Parathyroid adenoma (tissue), 2 donors: ENCODE results near the gene RAB8A.

Source experiments
- H2AFZ ChIP-seq: fragments of 300-600 bp; sonication (generic); one replicate; pipeline ENCODE4 v1.7.0; 2017; ENCODE audit warnings: antibody characterized with exemption, mild to moderate bottlenecking
- H3K27ac ChIP-seq: fragments of 300-600 bp; sonication (generic); one replicate; pipeline ENCODE4 v1.7.0; 2017
- H3K27me3 ChIP-seq: fragments of 300-600 bp; sonication (generic); one replicate; pipeline ENCODE4 v1.7.0; 2017; ENCODE audit warnings: low read length; ENCODE audit not compliant: control insufficient read depth, insufficient read depth
- H3K36me3 ChIP-seq: fragments of 300-600 bp; sonication (generic); one replicate; pipeline ENCODE4 v1.7.0; 2017; ENCODE audit warnings: low read length; ENCODE audit not compliant: control insufficient read depth, insufficient read depth
- H3K4me1 ChIP-seq: fragments of 300-600 bp; sonication (generic); one replicate; pipeline ENCODE4 v1.7.0; 2017; ENCODE audit warnings: control low read depth
- H3K4me2 ChIP-seq: fragments of 300-600 bp; sonication (generic); one replicate; pipeline ENCODE4 v1.7.0; 2017; ENCODE audit warnings: low read length
- H3K4me3 ChIP-seq: fragments of 300-600 bp; sonication (generic); one replicate; pipeline ENCODE4 v1.7.0; 2017; ENCODE audit warnings: low read depth, low read length
- H3K79me2 ChIP-seq: fragments of 300-600 bp; sonication (generic); one replicate; pipeline ENCODE4 v1.7.0; 2017; ENCODE audit warnings: control low read depth
- H3K9ac ChIP-seq: fragments of 300-600 bp; sonication (generic); one replicate; pipeline ENCODE4 v1.7.0; 2017; ENCODE audit warnings: mild to moderate bottlenecking
- H3K9me3 ChIP-seq: fragments of 300-600 bp; sonication (generic); one replicate; pipeline ENCODE4 v1.7.0; 2017; ENCODE audit warnings: low read length; ENCODE audit not compliant: control insufficient read depth
- CTCF ChIP-seq: fragments of 300-600 bp; sonication (generic); IDR thresholded peaks from one replicate; pipeline ENCODE4 v1.7.0; 2017; ENCODE audit warnings: antibody characterized with exemption, mild to moderate bottlenecking
- donor health status: primary hyperparathyroidism.

Gene RAB8A

GRCh38 chr19:16113727-16114126, 2.0 kb downstream of the RAB8A start:
- Histone ChIP-seq H3K79me2 (peaks cover 8% of the 10 kb centered on the region), H3K4me1 (peaks cover 8% of the 10 kb centered on the region), H3K27ac (no peak overlapping the region), H3K9ac (no peak overlapping the region), H3K4me3 (no peak overlapping the region), H2AFZ (no peak overlapping the region), H3K36me3 (no peaks in the 10 kb centered on the region), H3K27me3 (no peaks in the 10 kb centered on the region), H3K9me3 (no peaks in the 10 kb centered on the region), H3K4me2 (no peak overlapping the region)
- TF ChIP-seq CTCF = no peak

DNA sequence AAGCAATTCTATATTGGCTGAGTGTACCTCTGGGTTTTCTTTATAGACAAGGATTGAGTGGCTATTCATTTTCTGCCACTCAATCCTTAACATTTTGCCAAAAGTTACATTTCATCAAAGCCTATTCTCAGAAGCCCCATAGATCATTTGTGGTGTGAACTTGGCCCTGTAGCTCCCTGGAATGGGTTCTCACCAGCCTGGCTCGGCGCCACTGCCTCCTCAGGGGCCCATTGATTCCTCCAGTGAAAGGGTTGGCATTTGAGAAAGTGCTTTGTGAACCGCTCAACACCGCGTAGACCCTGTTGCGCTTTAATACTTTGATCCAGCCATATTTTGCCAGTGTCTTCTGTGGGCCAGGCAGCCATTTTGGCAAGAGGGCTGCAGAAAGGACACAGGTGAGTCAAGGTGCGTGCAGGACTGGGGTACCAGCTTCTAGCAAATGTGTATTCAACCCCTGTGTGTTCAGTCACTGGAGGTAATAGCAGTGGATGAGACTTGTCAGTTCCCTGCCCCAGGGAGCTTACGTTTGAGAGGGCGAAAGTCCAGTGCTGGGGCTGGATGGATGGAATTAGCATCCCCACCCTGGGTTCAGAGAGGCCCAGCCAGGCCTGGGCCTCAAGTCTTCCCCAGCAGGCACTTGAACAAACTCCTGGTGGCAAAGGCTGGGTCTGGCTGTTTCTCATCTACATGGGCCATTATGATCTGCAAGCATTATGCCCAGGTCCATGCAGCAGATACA, 3.8 kb downstream of the RAB8A start:
- Histone ChIP-seq H3K27me3 (no peaks in the 10 kb centered on the region), H2AFZ (no peak overlapping the region), H3K4me1 (peaks cover 8% of the 10 kb centered on the region), H3K4me2 (no peak overlapping the region), H3K27ac (no peak overlapping the region), H3K79me2 (peaks cover 8% of the 10 kb centered on the region), H3K9me3 (no peaks in the 10 kb centered on the region), H3K36me3 (no peaks in the 10 kb centered on the region), H3K4me3 (no peak overlapping the region), H3K9ac (no peak overlapping the region)
- no peak for TF ChIP-seq CTCF

DNA sequence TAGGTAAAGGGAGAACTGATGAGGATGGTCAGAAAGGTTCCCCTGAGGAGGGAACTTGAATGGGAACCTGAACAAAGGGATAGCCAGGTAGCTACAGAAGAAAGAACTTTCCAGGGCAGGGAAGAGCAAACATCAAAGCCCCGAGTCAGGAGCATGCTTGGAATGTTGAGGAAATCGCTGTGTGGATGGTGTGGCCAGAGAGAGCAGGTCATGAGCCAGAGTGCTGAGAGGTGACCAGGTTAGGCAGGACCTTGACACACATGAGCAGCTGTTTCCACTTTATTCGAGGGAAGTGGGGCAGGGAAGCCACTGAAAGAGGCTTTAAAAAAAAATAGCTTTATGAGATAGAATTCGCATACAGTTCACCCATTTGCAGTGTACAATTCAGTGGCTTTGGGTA, 4.4 kb downstream of the RAB8A start:
- Histone ChIP-seq H3K4me3 (no peak overlapping the region), H3K4me1 (peaks cover 8% of the 10 kb centered on the region)

GRCh38 chr19:16117594-16118033, 5.9 kb downstream of the RAB8A start:
- no peaks in the 10 kb centered on the region for H3K9me3 ChIP-seq
- no peak overlapping the region for H2AFZ ChIP-seq
- H3K79me2 ChIP-seq = peaks cover 4% of the 10 kb centered on the region
- no peak overlapping the region for H3K4me3 ChIP-seq
- no peaks in the 10 kb centered on the region for H3K27me3 ChIP-seq
- H3K27ac ChIP-seq = no peak overlapping the region
- no peaks in the 10 kb centered on the region for H3K36me3 ChIP-seq
- H3K4me1 ChIP-seq = peaks cover 3% of the 10 kb centered on the region
- no peak for TF ChIP-seq CTCF
- H3K4me2 ChIP-seq = no peak overlapping the region
- no peak overlapping the region for H3K9ac ChIP-seq

More for the DNA sequence above, 4.4 kb downstream of the RAB8A start:
- Histone ChIP-seq H3K27ac (no peak overlapping the region), H3K9ac (no peak overlapping the region), H3K4me2 (no peak overlapping the region), H3K9me3 (no peaks in the 10 kb centered on the region), H3K36me3 (no peaks in the 10 kb centered on the region), H3K27me3 (no peaks in the 10 kb centered on the region), H2AFZ (no peak overlapping the region), H3K79me2 (peaks cover 8% of the 10 kb centered on the region)
- TF ChIP-seq CTCF = no peak

DNA sequence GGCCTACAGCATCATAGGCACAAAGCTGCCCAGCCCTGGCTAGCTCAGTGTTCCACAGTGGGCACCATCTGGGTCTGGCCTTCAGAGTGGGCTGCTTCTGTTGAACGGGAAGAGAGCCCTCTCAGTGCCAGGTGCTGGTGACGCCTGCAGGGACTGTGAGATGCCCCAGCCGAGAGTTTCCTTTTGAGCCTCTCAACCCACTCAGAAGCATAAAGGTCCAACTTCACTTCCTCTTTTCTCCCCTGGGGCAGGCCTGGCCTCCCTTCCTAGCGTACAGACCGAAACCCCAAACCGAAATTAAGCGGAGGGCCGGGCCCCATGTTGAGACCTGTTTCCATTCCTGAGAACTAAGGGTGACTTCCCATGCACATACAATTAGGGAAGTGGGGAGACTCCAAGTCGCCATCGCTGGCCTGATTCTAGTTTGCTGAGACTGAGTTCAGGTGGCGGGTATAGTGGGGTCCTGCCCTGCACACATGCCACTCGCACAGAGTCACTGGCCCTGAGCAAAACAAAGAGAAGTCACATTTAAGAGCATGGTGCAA, 6.9 kb downstream of the RAB8A start:
- H3K36me3 ChIP-seq = no peaks in the 10 kb centered on the region
- H3K4me1 ChIP-seq = no peaks in the 10 kb centered on the region

More for the DNA sequence above, 6.9 kb downstream of the RAB8A start:
- H3K27ac ChIP-seq = peak overlapping the region; percentile 15
- H3K9ac ChIP-seq = no peak overlapping the region
- H3K4me3 ChIP-seq = no peak overlapping the region
- peaks cover 2% of the 10 kb centered on the region for H3K79me2 ChIP-seq
- no peaks in the 10 kb centered on the region for H3K9me3 ChIP-seq
- no peak overlapping the region for H2AFZ ChIP-seq
- no peak for TF ChIP-seq CTCF
- H3K27me3 ChIP-seq = no peaks in the 10 kb centered on the region
- no peak overlapping the region for H3K4me2 ChIP-seq
